ENCODE results near the gene OPRL1.
"Not testable (repeated sequence)": the region's sequence is repeated elsewhere in the genome, so short reads cannot be mapped to it uniquely, and the experiment has no call there.

The OPRL1 gene

GRCh38 chr20:64083804-64084684 is 4.2 kb downstream of the OPRL1 start, which contains the start of gene LKAAEAR1:
Gene LKAAEAR1, minus strand, starts transcription at chr20:64084398. Its CDS starts 179 bp downstream, at chr20:64084219.
- CTCF ChIA-PET = interaction anchor here (0.7 to 5.7 kb wide), 6 partner anchors 15 to 334 kb away, joined by 3 to 75 read pairs (median 4); no protein-coding TSS in a partner anchor
- H3K27me3 Mint-ChIP-seq = peaks cover 76% of the 10 kb centered on the region
- H3K4me1 Mint-ChIP-seq = peaks cover 35% of the 10 kb centered on the region
- H3K27ac Mint-ChIP-seq = peak within 1 kb of the TSS; percentile 37
- peaks cover 3% of the 10 kb centered on the region for H3K36me3 Mint-ChIP-seq
- H3K9me3 Mint-ChIP-seq = peaks cover 12% of the 10 kb centered on the region
- peak within 1 kb of the TSS; percentile 76 for H3K4me3 Mint-ChIP-seq
- no peak for DNase-seq

- Mint-ChIP-seq H3K27me3 (peaks cover 83% of the 10 kb centered on the region), H3K4me1 (peaks cover 35% of the 10 kb centered on the region), H3K27ac (no peak overlapping the region), H3K9me3 (peaks cover 12% of the 10 kb centered on the region), H3K36me3 (peaks cover 1% of the 10 kb centered on the region), H3K4me3 (peak overlapping the region; percentile 76)
- DNase-seq = no peak
- CTCF ChIA-PET = interaction anchor here (1.7 to 5.7 kb wide), 3 partner anchors 16 to 35 kb away, joined by 6 to 75 read pairs (median 7); no protein-coding TSS in a partner anchor
Measured at GRCh38 chr20:64084685-64085152, 4.8 kb downstream of the OPRL1 start.

GRCh38 chr20:64086801-64087200 is 6.9 kb downstream of the OPRL1 start:
- no peak for DNase-seq
- CTCF ChIA-PET = no interaction called here
- no peak overlapping the region for H3K4me3 Mint-ChIP-seq
- peaks cover 23% of the 10 kb centered on the region for H3K4me1 Mint-ChIP-seq
- peaks cover 1% of the 10 kb centered on the region for H3K36me3 Mint-ChIP-seq
- H3K27ac Mint-ChIP-seq = no peak overlapping the region
- H3K27me3 Mint-ChIP-seq = peaks cover 67% of the 10 kb centered on the region
- peaks cover 12% of the 10 kb centered on the region for H3K9me3 Mint-ChIP-seq

GRCh38 chr20:64087226-64087825 is 7.4 kb downstream of the OPRL1 start:
- Mint-ChIP-seq H3K9me3 (peaks cover 12% of the 10 kb centered on the region), H3K4me1 (peaks cover 18% of the 10 kb centered on the region), H3K27me3 (peaks cover 62% of the 10 kb centered on the region)
- DNase-seq, H3K4me3 Mint-ChIP-seq, H3K36me3 Mint-ChIP-seq, H3K27ac Mint-ChIP-seq, CTCF ChIA-PET: not testable (repeated sequence)

GRCh38 chr20:64088586-64088985 is 8.7 kb downstream of the OPRL1 start:
- peaks cover 12% of the 10 kb centered on the region for H3K9me3 Mint-ChIP-seq
- H3K27ac Mint-ChIP-seq, H3K36me3 Mint-ChIP-seq, H3K4me3 Mint-ChIP-seq, CTCF ChIA-PET, DNase-seq, H3K4me1 Mint-ChIP-seq: not testable (repeated sequence)
- H3K27me3 Mint-ChIP-seq = peaks cover 51% of the 10 kb centered on the region

GRCh38 chr20:64090165-64090564 is 10.3 kb downstream of the OPRL1 start:
- peaks cover 39% of the 10 kb centered on the region for H3K27me3 Mint-ChIP-seq
- H3K27ac Mint-ChIP-seq = no peak overlapping the region
- no peaks in the 10 kb centered on the region for H3K36me3 Mint-ChIP-seq
- H3K4me3 Mint-ChIP-seq = no peak overlapping the region
- H3K4me1 Mint-ChIP-seq = peaks cover 2% of the 10 kb centered on the region
- no peak for DNase-seq
- CTCF ChIA-PET = interaction anchor here (1.3 kb wide), 1 partner anchor 30 kb away, joined by 3 read pairs; no protein-coding TSS in a partner anchor
- H3K9me3 Mint-ChIP-seq = peaks cover 12% of the 10 kb centered on the region

- H3K4me1 Mint-ChIP-seq = no peaks in the 10 kb centered on the region
- H3K27me3 Mint-ChIP-seq = peaks cover 27% of the 10 kb centered on the region
- no peak for DNase-seq
- H3K36me3 Mint-ChIP-seq = no peaks in the 10 kb centered on the region
- peak overlapping the region; percentile 13 for H3K27ac Mint-ChIP-seq
- no peak overlapping the region for H3K4me3 Mint-ChIP-seq
- CTCF ChIA-PET = no interaction called here
- H3K9me3 Mint-ChIP-seq = peaks cover 12% of the 10 kb centered on the region
Measured at GRCh38 chr20:64091340-64091739, 11.5 kb downstream of the OPRL1 start.

GRCh38 chr20:64091770-64092169 is 11.9 kb downstream of the OPRL1 start:
- Mint-ChIP-seq H3K36me3 (no peaks in the 10 kb centered on the region), H3K9me3 (peaks cover 11% of the 10 kb centered on the region), H3K4me1 (no peaks in the 10 kb centered on the region), H3K4me3 (no peak overlapping the region), H3K27ac (peak overlapping the region; percentile 13), H3K27me3 (peaks cover 23% of the 10 kb centered on the region)
- CTCF ChIA-PET = interaction anchor here (0.8 kb wide), 1 partner anchor 53 kb away, joined by 3 read pairs; no protein-coding TSS in a partner anchor
- no peak for DNase-seq

- CTCF ChIA-PET = interaction anchor here (0.8 kb wide), 1 partner anchor 54 kb away, joined by 3 read pairs; no protein-coding TSS in a partner anchor
- Mint-ChIP-seq H3K27ac (no peak overlapping the region), H3K9me3 (peaks cover 11% of the 10 kb centered on the region), H3K27me3 (peaks cover 21% of the 10 kb centered on the region), H3K4me3 (no peak overlapping the region), H3K36me3 (no peaks in the 10 kb centered on the region), H3K4me1 (no peaks in the 10 kb centered on the region)
- DNase-seq = no peak
Measured at GRCh38 chr20:64092258-64093012, 12.6 kb downstream of the OPRL1 start.

- peaks cover 6% of the 10 kb centered on the region for H3K9me3 Mint-ChIP-seq
- H3K4me3 Mint-ChIP-seq = no peak overlapping the region
- H3K4me1 Mint-ChIP-seq = no peaks in the 10 kb centered on the region
- peaks cover 17% of the 10 kb centered on the region for H3K27me3 Mint-ChIP-seq
- no peaks in the 10 kb centered on the region for H3K36me3 Mint-ChIP-seq
- no peak for DNase-seq
- H3K27ac Mint-ChIP-seq = no peak overlapping the region
- CTCF ChIA-PET = no interaction called here
Measured at GRCh38 chr20:64093013-64093503, 13.2 kb downstream of the OPRL1 start.

- no peak overlapping the region for H3K4me3 Mint-ChIP-seq
- CTCF ChIA-PET = no interaction called here
- H3K4me1 Mint-ChIP-seq = no peaks in the 10 kb centered on the region
Measured at GRCh38 chr20:64095455-64095854, 15.6 kb downstream of the OPRL1 start.

GRCh38 chr20:64095927-64096326 is 16.0 kb downstream of the OPRL1 start:
- H3K36me3 Mint-ChIP-seq = no peaks in the 10 kb centered on the region
- no peak overlapping the region for H3K27ac Mint-ChIP-seq
- H3K27me3 Mint-ChIP-seq = peaks cover 13% of the 10 kb centered on the region
- H3K9me3 Mint-ChIP-seq = peaks cover 3% of the 10 kb centered on the region
- H3K4me3 Mint-ChIP-seq = no peak overlapping the region
- H3K4me1 Mint-ChIP-seq = no peaks in the 10 kb centered on the region
- no peak for DNase-seq
- CTCF ChIA-PET = no interaction called here

More at GRCh38 chr20:64095455-64095854, 15.6 kb downstream of the OPRL1 start:
- DNase-seq = no peak
- H3K9me3 Mint-ChIP-seq = peaks cover 3% of the 10 kb centered on the region
- H3K27ac Mint-ChIP-seq = no peak overlapping the region
- no peaks in the 10 kb centered on the region for H3K36me3 Mint-ChIP-seq
- H3K27me3 Mint-ChIP-seq = peaks cover 8% of the 10 kb centered on the region

GRCh38 chr20:64096535-64096934 is 16.7 kb downstream of the OPRL1 start:
- peaks cover 3% of the 10 kb centered on the region for H3K9me3 Mint-ChIP-seq
- H3K4me3 Mint-ChIP-seq = no peak overlapping the region
- H3K27ac Mint-ChIP-seq = no peak overlapping the region
- no peak for DNase-seq
- peaks cover 3% of the 10 kb centered on the region for H3K4me1 Mint-ChIP-seq
- H3K27me3 Mint-ChIP-seq = peaks cover 19% of the 10 kb centered on the region
- no peaks in the 10 kb centered on the region for H3K36me3 Mint-ChIP-seq
- CTCF ChIA-PET = no interaction called here

All from activated naive CD4-positive, alpha-beta T cell treated with anti-CD3 and anti-CD28 coated beads, Interleukin-2, amount 10 ng/mL, durations not matched to agents 7 days and 5 days (primary cell).